ENCODE data around the gene NEK5.
"Not testable (repeated sequence)": the region's sequence is repeated elsewhere in the genome, so short reads cannot be mapped to it uniquely, and the experiment has no call there.

The NEK5 gene

DNA sequence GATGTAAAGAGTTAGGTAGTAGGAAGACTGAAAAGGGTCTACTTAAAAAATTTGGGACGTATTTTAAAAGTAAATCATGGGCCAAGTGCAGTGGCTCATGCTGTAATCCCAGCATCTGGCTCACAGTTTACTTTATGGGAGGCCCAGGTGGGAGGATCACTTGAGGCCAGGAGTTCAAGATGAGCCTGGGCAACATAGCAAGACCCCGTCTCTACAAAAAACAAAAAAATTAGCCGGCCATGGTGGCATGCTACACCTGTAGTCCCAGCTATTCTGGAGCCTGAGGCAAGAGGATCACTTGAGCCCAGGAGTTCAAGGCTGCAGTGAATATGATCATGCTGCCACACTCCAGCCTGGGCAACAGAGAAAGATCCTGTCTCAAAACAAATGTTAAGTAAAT is 81.4 kb downstream of the NEK5 start:
- no peak for DNase-seq (ENCODE audit: low read depth in 1 of 2, low spot score in 1 of 2)
- in situ Hi-C loops (cut with HindIII; ENCODE audit: low pct_unique_long_range_greater_than_20kb, low sequenced_read_pairs), result no loop called here
- no peak for TF ChIP-seq JUND (IDR thresholded peaks at IDR 0.05; ENCODE audit: low read depth)

DNA sequence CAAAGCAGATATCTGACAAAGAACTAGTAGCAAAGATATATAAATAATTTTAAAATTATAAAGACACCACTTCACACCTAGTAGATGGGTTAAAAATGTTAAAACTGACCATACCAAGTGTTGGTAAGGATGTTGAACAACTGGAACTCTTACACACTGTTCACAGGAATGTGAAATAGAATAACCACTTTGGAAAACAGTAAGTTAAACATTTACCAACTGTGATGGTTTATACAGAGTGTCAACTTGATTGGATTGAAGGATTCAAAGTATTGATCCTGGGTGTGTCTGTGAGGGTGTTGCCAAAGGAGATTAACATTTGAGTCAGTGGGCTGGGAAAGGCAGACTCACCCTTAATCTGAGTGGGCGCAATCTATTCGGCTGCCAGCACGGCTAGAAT is 85.2 kb downstream of the NEK5 start:
- in situ Hi-C loops (cut with HindIII; ENCODE audit: low pct_unique_long_range_greater_than_20kb, low sequenced_read_pairs), result no loop called here
- TF ChIP-seq JUND (IDR thresholded peaks at IDR 0.05; ENCODE audit: low read depth), result no peak
- DNase-seq (ENCODE audit: low read depth in 1 of 2, low spot score in 1 of 2), result no peak

DNA sequence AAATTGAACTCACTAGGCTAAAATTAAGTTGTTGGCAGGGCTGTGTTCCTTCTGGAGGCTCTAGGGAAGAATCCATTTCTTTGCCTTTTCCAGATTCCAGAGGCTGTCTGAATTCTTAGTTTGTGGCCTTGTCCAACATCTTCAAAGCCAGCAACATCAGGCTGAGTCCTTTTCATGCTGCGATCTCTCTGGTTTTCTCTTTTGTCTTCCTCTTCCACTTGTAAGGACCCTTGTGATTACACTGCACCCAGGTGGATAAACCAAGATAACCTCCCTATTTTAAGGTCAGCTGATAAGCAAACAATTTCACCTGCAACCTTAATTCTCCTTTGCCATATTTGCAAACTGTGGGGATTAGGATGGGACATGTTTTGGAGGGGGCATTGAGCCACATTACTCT is 92.8 kb downstream of the NEK5 start:
- no peak for DNase-seq (ENCODE audit: low read depth in 1 of 2, low spot score in 1 of 2)
- in situ Hi-C loops (cut with HindIII; ENCODE audit: low pct_unique_long_range_greater_than_20kb, low sequenced_read_pairs), result no loop called here
- TF ChIP-seq JUND (IDR thresholded peaks at IDR 0.05; ENCODE audit: low read depth), result no peak

DNA sequence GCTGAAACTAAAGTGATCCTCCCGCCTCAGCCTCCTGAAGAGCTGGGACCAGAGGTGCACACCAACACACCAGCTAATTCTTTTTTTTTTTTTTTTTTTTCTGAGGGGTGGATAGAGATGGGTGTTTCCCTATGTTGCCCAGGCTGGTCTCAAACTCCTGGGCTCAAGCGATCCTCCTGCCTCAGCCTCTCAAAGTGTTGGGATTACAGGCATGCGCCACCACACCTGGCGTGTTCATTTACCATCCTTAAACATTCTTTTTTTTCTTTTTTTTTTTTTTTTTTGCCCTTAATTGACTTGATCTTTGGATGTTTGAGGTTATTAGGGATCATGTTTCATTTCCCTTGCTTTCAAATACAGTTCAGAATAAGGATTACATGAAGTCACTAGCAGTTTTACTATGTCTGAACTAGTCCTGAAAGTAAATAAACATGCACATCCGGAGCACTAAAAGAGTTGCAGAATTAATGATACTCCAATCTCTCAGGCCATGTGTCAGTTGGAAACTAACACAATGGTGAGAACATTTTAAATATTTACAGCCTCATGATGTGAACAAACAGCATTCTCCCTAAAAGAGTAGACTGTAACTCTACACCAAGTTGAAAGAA is 94.2 kb downstream of the NEK5 start:
- in situ Hi-C loops (cut with HindIII; ENCODE audit: low pct_unique_long_range_greater_than_20kb, low sequenced_read_pairs), result no loop called here
- DNase-seq (ENCODE audit: low read depth in 1 of 2, low spot score in 1 of 2), result no peak

DNA sequence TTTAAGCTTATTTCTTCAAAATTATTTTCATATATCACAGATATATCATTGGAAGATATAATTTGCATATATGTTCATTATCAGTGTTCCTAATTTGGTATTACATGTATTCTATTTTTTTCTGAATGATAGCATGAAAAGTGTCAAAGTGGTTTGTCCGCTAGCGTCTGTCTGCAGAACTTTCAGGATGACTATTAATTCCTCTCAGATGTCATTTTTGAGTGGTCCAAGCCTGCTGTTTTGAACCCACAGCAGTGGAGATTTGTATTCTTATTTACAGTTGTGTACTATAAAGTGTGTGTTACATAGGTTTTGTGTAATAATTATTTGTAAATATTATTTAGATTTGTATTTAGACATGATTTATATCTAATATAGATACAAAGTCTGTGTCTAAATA is 95.8 kb downstream of the NEK5 start:
- in situ Hi-C loops (cut with HindIII; ENCODE audit: low pct_unique_long_range_greater_than_20kb, low sequenced_read_pairs), result no loop called here
- no peak for TF ChIP-seq JUND (IDR thresholded peaks at IDR 0.05; ENCODE audit: low read depth)
- DNase-seq (ENCODE audit: low read depth in 1 of 2, low spot score in 1 of 2), result no peak

More for the DNA sequence above, 94.2 kb downstream of the NEK5 start:
- no peak for TF ChIP-seq JUND (IDR thresholded peaks at IDR 0.05; ENCODE audit: low read depth)

DNA sequence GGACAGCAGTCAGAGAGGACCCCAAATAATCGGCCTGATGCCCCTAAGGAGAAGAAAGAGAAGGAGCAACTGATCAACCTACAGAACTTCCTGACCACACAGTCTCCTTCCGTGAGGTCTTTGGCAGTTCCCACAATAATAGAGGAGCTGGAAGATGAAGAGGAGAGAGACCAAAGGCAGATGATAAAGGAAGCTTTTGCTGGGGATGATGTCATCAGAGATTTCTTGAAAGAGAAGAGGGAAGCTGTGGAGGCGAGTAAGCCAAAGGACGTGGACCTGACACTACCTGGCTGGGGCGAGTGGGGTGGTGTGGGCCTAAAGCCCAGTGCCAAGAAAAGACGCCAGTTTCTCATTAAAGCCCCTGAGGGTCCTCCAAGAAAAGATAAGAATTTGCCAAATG is 98.5 kb downstream of the NEK5 start:
- in situ Hi-C loops (cut with HindIII; ENCODE audit: low pct_unique_long_range_greater_than_20kb, low sequenced_read_pairs); DNase-seq (ENCODE audit: low read depth in 1 of 2, low spot score in 1 of 2): not testable (repeated sequence)

DNA sequence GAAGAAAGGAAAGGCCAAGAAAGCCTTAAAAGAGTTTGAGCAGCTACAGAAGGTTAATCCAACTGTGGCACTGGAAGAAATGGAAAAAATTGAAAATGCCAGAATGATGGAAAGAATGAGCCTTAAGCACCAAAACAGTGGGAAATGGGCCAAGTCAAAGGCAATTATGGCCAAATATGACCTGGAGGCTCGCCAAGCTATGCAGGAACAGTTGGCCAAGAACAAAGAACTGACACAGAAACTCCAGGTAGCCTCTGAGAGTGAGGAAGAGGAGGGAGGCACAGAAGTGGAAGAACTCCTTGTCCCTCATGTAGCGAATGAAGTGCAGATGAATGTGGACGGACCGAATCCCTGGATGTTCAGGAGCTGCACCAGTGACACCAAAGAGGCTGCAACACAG is 99.3 kb downstream of the NEK5 start:
- peak in 1 of 2 experiments; percentile 46 for DNase-seq (ENCODE audit: low read depth in 1 of 2, low spot score in 1 of 2)
- in situ Hi-C loops (cut with HindIII; ENCODE audit: low pct_unique_long_range_greater_than_20kb, low sequenced_read_pairs), result no loop called here
- no peak for TF ChIP-seq JUND (IDR thresholded peaks at IDR 0.05; ENCODE audit: low read depth)

DNA sequence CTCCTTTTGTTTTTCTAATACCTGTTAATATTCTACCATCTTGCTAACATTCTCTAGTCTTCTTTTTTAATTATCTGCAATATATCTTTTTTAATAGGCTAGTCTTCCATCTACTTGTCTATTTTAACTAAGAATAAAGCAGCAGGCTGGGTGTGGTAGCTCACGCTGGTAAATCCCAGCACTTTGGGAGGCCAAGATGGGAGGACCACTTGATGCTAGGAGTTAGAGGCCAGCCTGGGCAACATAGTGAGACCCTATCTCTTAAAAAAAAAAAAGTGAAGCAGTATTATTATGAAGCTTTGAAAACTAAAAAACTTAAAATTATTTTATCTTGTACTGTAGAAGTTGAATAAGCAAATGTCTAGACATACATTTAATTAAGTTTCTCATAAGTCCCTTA is 101.0 kb downstream of the NEK5 start:
- in situ Hi-C loops (cut with HindIII; ENCODE audit: low pct_unique_long_range_greater_than_20kb, low sequenced_read_pairs), result no loop called here
- TF ChIP-seq JUND (IDR thresholded peaks at IDR 0.05; ENCODE audit: low read depth), result no peak

DNA sequence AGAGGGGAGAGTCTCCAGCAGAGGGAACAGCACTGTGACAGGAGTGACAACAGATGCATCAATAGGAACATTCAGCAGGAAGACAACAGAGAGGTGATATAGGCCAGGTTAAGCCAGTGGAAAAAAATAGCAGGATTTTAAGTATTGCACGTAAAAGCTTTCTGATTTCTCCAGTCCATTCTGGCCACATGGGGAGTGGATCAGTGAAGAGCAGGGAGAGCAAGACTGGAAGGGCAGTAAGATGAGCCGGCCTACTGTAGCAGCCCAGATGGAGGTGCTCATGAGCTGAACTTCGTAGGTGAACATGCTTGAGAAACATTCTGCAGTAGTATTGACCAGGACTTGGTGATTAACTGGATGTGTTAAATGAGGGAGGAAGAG is 102.6 kb downstream of the NEK5 start:
- TF ChIP-seq JUND (IDR thresholded peaks at IDR 0.05; ENCODE audit: low read depth), result no peak
- in situ Hi-C loops (cut with HindIII; ENCODE audit: low pct_unique_long_range_greater_than_20kb, low sequenced_read_pairs), result no loop called here
- no peak for DNase-seq (ENCODE audit: low read depth in 1 of 2, low spot score in 1 of 2)

More for the DNA sequence above, 101.0 kb downstream of the NEK5 start:
- no peak for DNase-seq (ENCODE audit: low read depth in 1 of 2, low spot score in 1 of 2)

DNA sequence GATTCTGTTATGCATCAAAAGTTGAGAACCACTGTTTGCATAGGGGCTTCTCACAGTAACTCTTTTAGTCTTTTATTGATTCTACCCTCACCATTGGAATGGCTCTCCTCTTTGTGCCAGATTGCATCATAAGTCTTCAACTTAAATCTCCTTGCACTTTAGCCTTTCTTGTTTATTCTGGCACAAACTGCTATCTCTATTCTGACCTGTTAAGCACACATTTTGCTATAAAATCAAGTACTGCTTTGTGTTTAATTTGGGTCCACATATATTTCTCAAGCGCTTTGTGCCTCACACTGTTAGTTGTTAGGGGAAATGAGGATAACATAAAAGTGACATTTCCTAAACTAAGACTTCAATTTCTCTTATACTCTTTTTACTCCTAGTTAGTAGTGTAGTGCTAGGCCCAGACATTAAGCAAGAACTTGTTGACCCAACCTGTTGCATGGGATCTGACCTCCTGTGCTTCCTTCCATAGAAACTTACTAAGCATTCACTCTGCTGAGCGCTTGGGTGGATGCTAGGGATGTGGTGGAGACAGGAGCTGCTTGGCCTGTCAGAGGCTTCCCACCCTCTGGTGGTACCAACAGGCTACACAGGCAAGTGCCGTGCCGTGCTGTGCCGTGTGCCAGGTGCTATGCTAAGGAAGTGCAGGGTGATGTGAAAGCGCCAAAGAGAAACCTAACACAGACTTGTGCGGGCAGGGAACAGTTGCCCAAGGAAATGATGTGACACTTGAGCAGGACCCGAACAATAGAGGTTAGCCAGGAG is 103.2 kb downstream of the NEK5 start:
- TF ChIP-seq JUND (IDR thresholded peaks at IDR 0.05; ENCODE audit: low read depth), result no peak
- in situ Hi-C loops (cut with HindIII; ENCODE audit: low pct_unique_long_range_greater_than_20kb, low sequenced_read_pairs), result no loop called here
- no peak for DNase-seq (ENCODE audit: low read depth in 1 of 2, low spot score in 1 of 2)

DNA sequence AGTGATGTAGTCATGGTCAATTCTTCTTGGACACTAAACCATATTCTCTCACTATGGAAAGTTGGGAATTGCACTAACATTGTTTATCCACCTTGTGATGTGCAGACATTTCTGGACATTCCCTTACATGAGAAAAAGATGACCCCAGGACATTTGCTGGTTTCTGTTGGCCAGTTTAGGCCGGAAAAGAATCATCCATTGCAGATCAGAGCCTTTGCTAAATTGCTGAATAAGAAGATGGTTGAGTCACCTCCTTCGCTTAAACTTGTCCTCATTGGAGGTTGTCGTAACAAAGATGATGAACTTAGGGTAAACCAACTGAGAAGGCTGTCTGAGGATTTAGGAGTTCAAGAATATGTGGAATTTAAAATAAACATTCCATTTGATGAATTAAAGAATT is 104.4 kb downstream of the NEK5 start, which contains the start of gene UTP14C:
UTP14C (plus strand) TSS at position 211 of the 400 bp plus-strand sequence. CDS start 4,114 bp downstream, outside the sequence.
- no peak for TF ChIP-seq JUND (IDR thresholded peaks at IDR 0.05; ENCODE audit: low read depth)
- no peak for DNase-seq (ENCODE audit: low read depth in 1 of 2, low spot score in 1 of 2)
- in situ Hi-C loops (cut with HindIII; ENCODE audit: low pct_unique_long_range_greater_than_20kb, low sequenced_read_pairs), result no loop called here

DNA sequence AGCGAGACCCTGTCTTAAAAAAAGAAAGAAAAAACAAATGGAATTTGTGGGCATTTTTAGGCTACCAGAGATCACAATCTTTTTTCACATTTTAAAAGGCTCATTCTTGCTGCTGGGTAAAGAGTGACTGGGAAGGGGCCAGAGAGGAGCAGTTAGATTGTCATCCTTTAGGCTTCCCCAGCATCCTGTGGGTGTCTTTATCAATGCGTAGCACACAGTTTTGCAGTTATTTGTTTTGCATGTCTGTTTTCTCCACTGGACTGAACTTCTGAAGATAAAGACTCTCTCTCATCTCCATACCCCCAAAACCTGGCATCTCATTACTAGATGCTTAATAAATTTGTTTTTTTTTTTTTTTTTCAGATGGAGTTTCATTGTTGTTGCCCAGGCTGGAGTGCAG is 106.5 kb downstream of the NEK5 start:
- no peak for TF ChIP-seq JUND (IDR thresholded peaks at IDR 0.05; ENCODE audit: low read depth)
- in situ Hi-C loops (cut with HindIII; ENCODE audit: low pct_unique_long_range_greater_than_20kb, low sequenced_read_pairs), result no loop called here
- DNase-seq (ENCODE audit: low read depth in 1 of 2, low spot score in 1 of 2), result no peak

DNA sequence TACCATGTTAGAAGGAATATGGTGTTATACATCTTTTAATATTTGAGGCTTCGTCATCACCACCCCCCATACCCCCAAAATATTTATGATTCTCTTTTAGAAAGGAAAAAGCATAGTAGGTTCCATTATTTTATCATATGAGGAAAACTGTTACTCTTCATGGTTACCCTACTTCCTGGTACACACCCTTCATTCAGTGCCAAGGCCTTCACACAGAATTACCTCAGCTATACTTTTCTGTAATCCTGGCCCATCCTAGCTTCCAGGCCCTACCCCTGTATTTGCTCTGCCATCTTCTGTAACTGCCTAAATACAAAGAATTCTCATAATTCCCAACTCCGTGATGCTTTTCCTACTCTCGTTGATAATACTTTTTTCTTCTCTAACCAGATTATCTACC is 108.7 kb downstream of the NEK5 start:
- no peak for TF ChIP-seq JUND (IDR thresholded peaks at IDR 0.05; ENCODE audit: low read depth)
- DNase-seq (ENCODE audit: low read depth in 1 of 2, low spot score in 1 of 2), result no peak
- in situ Hi-C loops (cut with HindIII; ENCODE audit: low pct_unique_long_range_greater_than_20kb, low sequenced_read_pairs), result no loop called here
